IPS-20b (cell line): ENCODE data around the gene PRR20E.
"Not testable (repeated sequence)": the region's sequence is repeated elsewhere in the genome, so short reads cannot be mapped to it uniquely, and the experiment has no call there.

Experiments used
- H3K27ac ChIP-seq: one replicate; pipeline ENCODE4 v1.5.1; 2013; ENCODE audit warnings: low read length
- H3K27me3 ChIP-seq: 2 replicates; pipeline ENCODE4 v1.6.1; 2013; ENCODE audit warnings: mild to moderate bottlenecking, low read length, inconsistent platforms; ENCODE audit not compliant: insufficient read depth
- H3K36me3 ChIP-seq: 2 replicates; pipeline ENCODE4 v1.6.1; 2013; ENCODE audit warnings: low read depth, mild to moderate bottlenecking, inconsistent platforms, low read length, moderate library complexity; ENCODE audit not compliant: insufficient read depth
- H3K4me1 ChIP-seq: 2 replicates; pipeline ENCODE4 v1.6.1; 2013; ENCODE audit warnings: mild to moderate bottlenecking, control low read depth, inconsistent platforms, low read length, moderate library complexity; ENCODE audit not compliant: insufficient read depth
- H3K4me3 ChIP-seq: 2 replicates; pipeline ENCODE4 v1.5.1; 2013; ENCODE audit warnings: mild to moderate bottlenecking, low read length, inconsistent platforms
- H3K9ac ChIP-seq: 2 replicates; pipeline ENCODE4 v1.6.1; 2013; ENCODE audit warnings: low read depth, mild to moderate bottlenecking, inconsistent platforms, low read length, moderate library complexity
- H3K9me3 ChIP-seq: 2 replicates; pipeline ENCODE4 v1.6.1; 2013; ENCODE audit warnings: mild to moderate bottlenecking, low read depth, low read length, inconsistent platforms; ENCODE audit not compliant: insufficient read depth

Gene PRR20E

GRCh38 chr13:57166897-57167296, at the start of gene PRR20E:
PRR20E (plus strand) TSS chr13:57167197; CDS start chr13:57167584, 387 bp downstream.
- H3K4me3 ChIP-seq, H3K36me3 ChIP-seq, H3K9ac ChIP-seq, H3K4me1 ChIP-seq, H3K27ac ChIP-seq, H3K27me3 ChIP-seq, H3K9me3 ChIP-seq: not testable (repeated sequence)

GRCh38 chr13:57123681-57124080, 43.3 kb upstream of the PRR20E start:
- Histone ChIP-seq H3K9me3 (no peaks in the 10 kb centered on the region), H3K36me3 (no peaks in the 10 kb centered on the region), H3K4me3 (no peak overlapping the region), H3K27me3 (no peaks in the 10 kb centered on the region), H3K27ac (no peak overlapping the region), H3K4me1 (no peaks in the 10 kb centered on the region), H3K9ac (no peak overlapping the region)

- Histone ChIP-seq H3K9ac (no peak overlapping the region), H3K4me1 (no peaks in the 10 kb centered on the region), H3K4me3 (no peak overlapping the region), H3K36me3 (no peaks in the 10 kb centered on the region), H3K27me3 (no peaks in the 10 kb centered on the region), H3K9me3 (no peaks in the 10 kb centered on the region), H3K27ac (no peak overlapping the region)
Measured at GRCh38 chr13:57128909-57129308, 38.1 kb upstream of the PRR20E start.

GRCh38 chr13:57136093-57136492, 30.9 kb upstream of the PRR20E start:
- Histone ChIP-seq H3K36me3 (no peaks in the 10 kb centered on the region), H3K9me3 (no peaks in the 10 kb centered on the region), H3K9ac (no peak overlapping the region), H3K27me3 (no peaks in the 10 kb centered on the region), H3K4me1 (no peaks in the 10 kb centered on the region), H3K4me3 (no peak overlapping the region), H3K27ac (no peak overlapping the region)

- Histone ChIP-seq H3K27ac (no peak overlapping the region), H3K27me3 (no peaks in the 10 kb centered on the region), H3K36me3 (no peaks in the 10 kb centered on the region), H3K9me3 (no peaks in the 10 kb centered on the region), H3K9ac (no peak overlapping the region), H3K4me1 (no peaks in the 10 kb centered on the region), H3K4me3 (no peak overlapping the region)
Measured at GRCh38 chr13:57137585-57137984, 29.4 kb upstream of the PRR20E start.

GRCh38 chr13:57138988-57139387, 28.0 kb upstream of the PRR20E start:
- Histone ChIP-seq H3K4me1 (no peaks in the 10 kb centered on the region), H3K36me3 (no peaks in the 10 kb centered on the region), H3K9ac (no peak overlapping the region), H3K27me3 (no peaks in the 10 kb centered on the region), H3K9me3 (no peaks in the 10 kb centered on the region), H3K27ac (no peak overlapping the region), H3K4me3 (no peak overlapping the region)

GRCh38 chr13:57139781-57140180, 27.2 kb upstream of the PRR20E start:
- not testable (repeated sequence) for H3K4me1 ChIP-seq, H3K27ac ChIP-seq, H3K4me3 ChIP-seq, H3K9ac ChIP-seq, H3K9me3 ChIP-seq, H3K36me3 ChIP-seq, H3K27me3 ChIP-seq

GRCh38 chr13:57140235-57140968, 26.6 kb upstream of the PRR20E start, which contains the start of gene PRR20A:
PRR20A (plus strand) TSS chr13:57140918; CDS start chr13:57141305, 387 bp downstream.
- not testable (repeated sequence) for H3K4me1 ChIP-seq, H3K27ac ChIP-seq, H3K4me3 ChIP-seq, H3K9me3 ChIP-seq, H3K9ac ChIP-seq, H3K36me3 ChIP-seq, H3K27me3 ChIP-seq

GRCh38 chr13:57147188-57147587, 19.8 kb upstream of the PRR20E start, which contains the start of gene PRR20B:
PRR20B (plus strand) TSS chr13:57147488; CDS start chr13:57147875, 387 bp downstream.
- H3K9me3 ChIP-seq, H3K9ac ChIP-seq, H3K27me3 ChIP-seq, H3K4me3 ChIP-seq, H3K4me1 ChIP-seq, H3K36me3 ChIP-seq, H3K27ac ChIP-seq: not testable (repeated sequence)

- not testable (repeated sequence) for H3K27ac ChIP-seq, H3K36me3 ChIP-seq, H3K4me1 ChIP-seq, H3K9me3 ChIP-seq, H3K4me3 ChIP-seq, H3K27me3 ChIP-seq, H3K9ac ChIP-seq
Measured at GRCh38 chr13:57148106-57148505, 18.9 kb upstream of the PRR20E start.

GRCh38 chr13:57153761-57154160, 13.2 kb upstream of the PRR20E start, which contains the start of gene PRR20C:
PRR20C (plus strand) TSS chr13:57154061; CDS start chr13:57154448, 387 bp downstream.
- not testable (repeated sequence) for H3K9ac ChIP-seq, H3K4me1 ChIP-seq, H3K4me3 ChIP-seq, H3K9me3 ChIP-seq, H3K27me3 ChIP-seq, H3K27ac ChIP-seq, H3K36me3 ChIP-seq

- not testable (repeated sequence) for H3K27me3 ChIP-seq, H3K4me3 ChIP-seq, H3K9me3 ChIP-seq, H3K9ac ChIP-seq, H3K36me3 ChIP-seq, H3K4me1 ChIP-seq, H3K27ac ChIP-seq
Measured at GRCh38 chr13:57160332-57160731, 6.7 kb upstream of the PRR20E start, which contains the start of gene PRR20D. PRR20D (plus strand) TSS chr13:57160632; CDS start chr13:57161019, 387 bp downstream.
